CD4-positive, alpha-beta T cell (primary cell): ENCODE results near the gene WDR41. TPM values are rescaled to one million over a fixed set of nuclear protein-coding genes. Genes with fewer than 3 reads are reported as not detected.
"Not testable (repeated sequence)": the region's sequence is repeated elsewhere in the genome, so short reads cannot be mapped to it uniquely, and the experiment has no call there.

Source experiments
- ATAC-seq: fragments of 200-7000 bp; cut with Tn5 transposase; one replicate; pipeline ENCODE4 v1.10.0; 2022; ENCODE audit warnings: mild to moderate bottlenecking; ENCODE audit not compliant: poor library complexity
- CTCF ChIA-PET: fragments of 350-600 bp; sonication (Branson Sonifier 250); formaldehyde crosslinking; loops from one replicate; lab custom pipeline; 2021; ENCODE audit warnings: antibody characterized with exemption, inconsistent platforms; lab: Charles Lee
- POLR2A ChIA-PET: fragments of 350-600 bp; sonication (Branson Sonifier 250); formaldehyde crosslinking; loops from one replicate; lab custom pipeline; 2021; ENCODE audit warnings: antibody characterized with exemption, inconsistent platforms; lab: Charles Lee
- DNase-seq, 14 experiments: peaks; one replicate each; pipeline ENCODE4 v3.0.0-alpha.2; 2013 to 2020; ENCODE audit warnings: mixed read lengths in 2 of 14
- H3K27ac ChIP-seq, 2 donors: one replicate each; pipeline versions ENCODE4 v1.5.1 to v1.7.0; 2013; ENCODE audit warnings: low read length in 2 of 2, low read depth in 1 of 2, mild to moderate bottlenecking in 1 of 2
- H3K27me3 ChIP-seq, 2 experiments: 1 replicate in 1 of 2; 2 replicates in 1 of 2; pipeline versions ENCODE4 v1.6.1 to v1.7.0; 2013; ENCODE audit warnings: low read length in 2 of 2, control low read depth in 1 of 2, mild to moderate bottlenecking in 1 of 2, moderate library complexity in 1 of 2; ENCODE audit not compliant: insufficient read depth in 2 of 2, control insufficient read depth in 1 of 2
- H3K36me3 ChIP-seq: one replicate; pipeline ENCODE4 v1.6.1; 2013; ENCODE audit warnings: low read length, control low read depth; ENCODE audit not compliant: insufficient read depth
- H3K4me1 ChIP-seq: one replicate; pipeline ENCODE4 v1.6.1; 2013; ENCODE audit warnings: low read length, control low read depth; ENCODE audit not compliant: insufficient read depth
- H3K4me3 ChIP-seq: one replicate; pipeline ENCODE4 v1.5.1; 2013; ENCODE audit warnings: mild to moderate bottlenecking, low read length, moderate library complexity
- H3K9me3 ChIP-seq, 2 experiments: 1 replicate in 1 of 2; 2 replicates in 1 of 2; pipeline versions ENCODE4 v1.6.1 to v1.7.0; 2013; ENCODE audit warnings: low read length in 2 of 2, mild to moderate bottlenecking in 2 of 2, control low read depth in 1 of 2, moderate library complexity in 1 of 2; ENCODE audit not compliant: control insufficient read depth in 1 of 2, insufficient read depth in 1 of 2
- H3K27ac Mint-ChIP-seq: one replicate; pipeline ENCODE4 v1.8.0; 2020; ENCODE audit warnings: mixed read lengths
- H3K27me3 Mint-ChIP-seq: one replicate; pipeline ENCODE4 v1.8.0; 2021; ENCODE audit warnings: mixed read lengths
- H3K36me3 Mint-ChIP-seq: one replicate; pipeline ENCODE4 v1.8.0; 2021; ENCODE audit warnings: low read depth, mixed read lengths
- H3K4me1 Mint-ChIP-seq: one replicate; pipeline ENCODE4 v1.8.0; 2021; ENCODE audit warnings: low read depth, mixed read lengths
- H3K4me3 Mint-ChIP-seq: one replicate; pipeline ENCODE4 v1.8.0; 2020; ENCODE audit warnings: mild to moderate bottlenecking, mixed read lengths
- H3K9me3 Mint-ChIP-seq: one replicate; pipeline ENCODE4 v1.8.0; 2020; ENCODE audit warnings: mixed read lengths
- intact Hi-C, 2 experiments: fragments of 100-400 bp; cut with DNase I in 1 of 2; cut with micrococcal nuclease in 1 of 2; formaldehyde crosslinking; loops; one replicate each; pipeline versions ENCODE4 v1.15.1 to v1.9.0; 2023 to 2025; cut with DNase I, micrococcal nuclease
- total RNA-seq, 174 experiments: library from RNA in 2 of 174; stranded (reverse) in 2 of 174; gene quantifications; one replicate each; pipeline ENCODE4 v1.2.3 and lab custom pipeline; 2021 to 2026
- TF ChIP-seq, protein P1 (sequence below): fragments of 200-600 bp; IDR thresholded peaks from one replicate; pipeline ENCODE4 v1.8.0; 2022; ENCODE audit warnings: antibody characterized with exemption, mild to moderate bottlenecking

Gene WDR41
- total RNA-seq, 2 experiments from 2014 or later: 4.2 to 4.4 TPM

DNA sequence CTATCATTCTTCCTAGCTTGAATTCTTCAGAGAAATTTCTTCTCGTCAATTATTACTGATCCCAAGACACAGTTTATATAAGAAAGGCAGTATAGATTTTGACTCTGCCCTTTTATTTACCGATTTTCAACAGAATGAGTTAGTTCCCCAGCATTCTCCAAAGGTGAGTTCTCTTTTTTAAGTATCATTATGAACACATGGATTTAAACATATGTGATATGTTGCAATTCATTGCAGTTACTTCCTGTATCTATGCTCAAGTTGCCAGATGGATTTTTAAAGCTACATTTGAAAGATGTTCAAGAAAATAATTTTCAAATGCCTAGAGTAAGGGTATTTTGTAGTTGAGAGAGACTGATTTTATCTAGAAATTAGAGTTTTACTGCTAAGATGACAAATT, 8.4 kb downstream of the WDR41 start:
- no peaks in the 10 kb centered on the region for H3K9me3 ChIP-seq
- TF ChIP-seq, protein P1, sequence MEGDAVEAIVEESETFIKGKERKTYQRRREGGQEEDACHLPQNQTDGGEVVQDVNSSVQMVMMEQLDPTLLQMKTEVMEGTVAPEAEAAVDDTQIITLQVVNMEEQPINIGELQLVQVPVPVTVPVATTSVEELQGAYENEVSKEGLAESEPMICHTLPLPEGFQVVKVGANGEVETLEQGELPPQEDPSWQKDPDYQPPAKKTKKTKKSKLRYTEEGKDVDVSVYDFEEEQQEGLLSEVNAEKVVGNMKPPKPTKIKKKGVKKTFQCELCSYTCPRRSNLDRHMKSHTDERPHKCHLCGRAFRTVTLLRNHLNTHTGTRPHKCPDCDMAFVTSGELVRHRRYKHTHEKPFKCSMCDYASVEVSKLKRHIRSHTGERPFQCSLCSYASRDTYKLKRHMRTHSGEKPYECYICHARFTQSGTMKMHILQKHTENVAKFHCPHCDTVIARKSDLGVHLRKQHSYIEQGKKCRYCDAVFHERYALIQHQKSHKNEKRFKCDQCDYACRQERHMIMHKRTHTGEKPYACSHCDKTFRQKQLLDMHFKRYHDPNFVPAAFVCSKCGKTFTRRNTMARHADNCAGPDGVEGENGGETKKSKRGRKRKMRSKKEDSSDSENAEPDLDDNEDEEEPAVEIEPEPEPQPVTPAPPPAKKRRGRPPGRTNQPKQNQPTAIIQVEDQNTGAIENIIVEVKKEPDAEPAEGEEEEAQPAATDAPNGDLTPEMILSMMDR: no peak

DNA sequence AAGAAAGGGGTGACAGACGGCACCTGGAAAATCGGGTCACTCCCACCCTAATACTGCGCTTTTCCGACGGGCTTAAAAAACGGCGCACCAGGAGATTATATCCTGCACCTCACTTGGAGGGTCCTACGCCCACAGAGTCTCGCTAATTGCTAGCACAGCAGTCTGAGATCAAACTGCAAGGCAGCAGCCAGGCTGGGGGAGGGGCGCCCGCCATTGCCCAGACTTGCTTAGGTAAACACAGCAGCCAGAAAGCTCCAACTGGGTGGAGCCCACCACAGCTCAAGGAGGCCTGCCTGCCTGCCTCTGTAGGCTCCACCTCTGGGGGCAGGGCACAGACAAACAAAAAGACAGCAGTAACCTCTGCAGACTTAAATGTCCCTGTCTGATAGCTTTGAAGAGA, 17.1 kb downstream of the WDR41 start:
- DNase-seq, H3K27me3 Mint-ChIP-seq, H3K27me3 ChIP-seq, H3K9me3 Mint-ChIP-seq, ATAC-seq, intact Hi-C loops, H3K27ac ChIP-seq, H3K4me1 Mint-ChIP-seq, H3K9me3 ChIP-seq, H3K4me1 ChIP-seq, CTCF ChIA-PET, POLR2A ChIA-PET, H3K4me3 ChIP-seq, H3K36me3 ChIP-seq, H3K4me3 Mint-ChIP-seq, H3K27ac Mint-ChIP-seq: not testable (repeated sequence)
- H3K36me3 Mint-ChIP-seq: peaks cover 47% of the 10 kb centered on the region

More for the DNA sequence above, 8.4 kb downstream of the WDR41 start:
- Histone ChIP-seq H3K4me3 (no peak overlapping the region), H3K27ac (no peak overlapping the region), H3K4me1 (no peaks in the 10 kb centered on the region), H3K27me3 (no peaks in the 10 kb centered on the region), H3K36me3 (peaks cover 3% of the 10 kb centered on the region)
- Mint-ChIP-seq H3K4me1 (no peaks in the 10 kb centered on the region), H3K4me3 (no peak overlapping the region), H3K9me3 (no peaks in the 10 kb centered on the region), H3K27ac (no peak overlapping the region), H3K36me3 (peaks cover 40% of the 10 kb centered on the region), H3K27me3 (no peaks in the 10 kb centered on the region)
- intact Hi-C loops: loop anchor here in 1 of 2 experiments (10.0 kb wide), 1 partner anchor 1769 kb away; the partner anchor contains the start of gene POC5
- ChIA-PET POLR2A (no interaction called here), CTCF (interaction anchor here (2.3 kb wide), 1 partner anchor 9 kb away, joined by 12 read pairs; the partner anchor contains the start of gene WDR41)
- DNase-seq: no peak
- ATAC-seq: no peak

DNA sequence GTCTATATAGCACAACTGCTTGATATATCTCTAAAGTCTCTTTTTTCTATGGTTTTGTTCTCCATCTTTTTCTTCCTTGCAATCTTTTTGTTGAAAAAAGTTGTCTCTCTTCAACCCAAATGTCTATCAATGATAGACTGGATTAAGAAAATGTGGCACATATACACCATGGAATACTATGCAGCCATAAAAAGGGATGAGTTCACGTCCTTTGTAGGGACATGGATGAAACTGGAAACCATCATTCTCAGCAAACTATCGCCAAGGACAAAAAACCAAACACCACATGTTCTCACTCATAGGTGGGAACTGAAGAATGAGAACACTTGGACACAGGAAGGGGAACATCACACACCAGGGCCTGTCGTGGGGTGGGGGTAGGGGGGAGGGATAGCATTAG, 23.2 kb downstream of the WDR41 start:
- CTCF ChIA-PET, H3K9me3 Mint-ChIP-seq, H3K4me1 Mint-ChIP-seq, H3K4me3 Mint-ChIP-seq, H3K27me3 Mint-ChIP-seq, POLR2A ChIA-PET, H3K4me3 ChIP-seq, H3K27me3 ChIP-seq, ATAC-seq, H3K27ac Mint-ChIP-seq, H3K36me3 ChIP-seq, H3K9me3 ChIP-seq, intact Hi-C loops, H3K4me1 ChIP-seq, H3K27ac ChIP-seq, DNase-seq: not testable (repeated sequence)
- peaks cover 34% of the 10 kb centered on the region for H3K36me3 Mint-ChIP-seq

DNA sequence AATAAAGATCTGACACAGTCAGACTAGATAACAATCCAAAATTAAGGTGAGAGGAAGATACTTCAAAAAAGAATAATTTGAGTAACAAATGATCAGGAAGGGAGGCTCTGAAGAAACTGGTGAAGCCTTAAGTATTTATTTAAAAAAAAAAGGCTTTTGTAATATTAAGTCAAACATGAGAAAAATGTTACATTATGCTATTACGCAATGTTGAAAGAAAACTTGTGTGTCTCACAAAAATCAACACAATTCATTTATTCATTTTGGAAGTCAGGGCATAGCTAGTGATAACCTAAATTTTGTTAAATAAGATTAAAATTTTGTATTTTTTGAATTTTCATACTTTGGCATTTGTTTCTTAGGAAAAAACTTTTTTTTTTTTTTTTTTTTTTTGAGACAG, 28.2 kb downstream of the WDR41 start:
- Mint-ChIP-seq H3K27ac (no peak overlapping the region), H3K4me1 (no peaks in the 10 kb centered on the region), H3K27me3 (no peaks in the 10 kb centered on the region), H3K9me3 (no peaks in the 10 kb centered on the region), H3K36me3 (peaks cover 4% of the 10 kb centered on the region), H3K4me3 (no peak overlapping the region)
- CTCF ChIA-PET: interaction anchor here (0.6 to 1.2 kb wide), 2 partner anchors 29 to 38 kb away, joined by 3 to 4 read pairs; partner anchors contain the start of gene WDR41
- H3K27ac ChIP-seq: no peak overlapping the region
- no peaks in the 10 kb centered on the region for H3K36me3 ChIP-seq
- ATAC-seq (no peak), DNase-seq (no peak)
- H3K9me3 ChIP-seq: no peaks in the 10 kb centered on the region
- TF ChIP-seq, protein P1: no peak
- no peaks in the 10 kb centered on the region for H3K4me1 ChIP-seq
- H3K27me3 ChIP-seq: no peaks in the 10 kb centered on the region
- POLR2A ChIA-PET: no interaction called here
- intact Hi-C loops: no loop called here
- H3K4me3 ChIP-seq: no peak overlapping the region
